ENCODE data around the gene ACAP3. TPM values are rescaled to one million over a fixed set of nuclear protein-coding genes. Genes with fewer than 3 reads are reported as not detected.
"Not testable (repeated sequence)": the region's sequence is repeated elsewhere in the genome, so short reads cannot be mapped to it uniquely, and the experiment has no call there.

Gene ACAP3
- total RNA-seq, 1 donor from 2014 or later, result 63.2 TPM

- no peak for DNase-seq (ENCODE audit: low spot score in 2 of 2)
- no peak for FAIRE-seq
Measured at GRCh38 chr1:1253972-1254666, 53.6 kb downstream of the ACAP3 start.

DNA sequence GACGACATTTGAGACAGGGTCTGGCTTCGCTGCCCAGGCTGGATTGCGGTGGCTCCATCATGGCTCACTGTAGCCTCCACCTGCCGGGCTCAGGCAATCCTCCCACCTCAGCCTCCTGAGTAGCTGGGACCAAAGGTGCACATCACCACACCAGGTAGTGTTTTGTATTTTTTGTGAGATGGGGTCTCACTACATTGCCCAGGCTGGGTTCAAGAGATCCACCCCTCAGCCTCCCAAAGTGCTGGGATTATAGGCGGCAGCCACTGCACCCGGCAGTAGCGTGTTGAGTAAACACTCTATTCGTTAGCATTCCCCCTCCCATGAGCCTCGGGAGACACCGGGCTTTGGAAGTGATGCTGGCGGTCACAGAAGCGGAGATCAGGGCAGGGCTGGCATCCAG is 54.4 kb downstream of the ACAP3 start:
- DNase-seq (ENCODE audit: low spot score in 2 of 2) (no peak), FAIRE-seq (no peak)

DNA sequence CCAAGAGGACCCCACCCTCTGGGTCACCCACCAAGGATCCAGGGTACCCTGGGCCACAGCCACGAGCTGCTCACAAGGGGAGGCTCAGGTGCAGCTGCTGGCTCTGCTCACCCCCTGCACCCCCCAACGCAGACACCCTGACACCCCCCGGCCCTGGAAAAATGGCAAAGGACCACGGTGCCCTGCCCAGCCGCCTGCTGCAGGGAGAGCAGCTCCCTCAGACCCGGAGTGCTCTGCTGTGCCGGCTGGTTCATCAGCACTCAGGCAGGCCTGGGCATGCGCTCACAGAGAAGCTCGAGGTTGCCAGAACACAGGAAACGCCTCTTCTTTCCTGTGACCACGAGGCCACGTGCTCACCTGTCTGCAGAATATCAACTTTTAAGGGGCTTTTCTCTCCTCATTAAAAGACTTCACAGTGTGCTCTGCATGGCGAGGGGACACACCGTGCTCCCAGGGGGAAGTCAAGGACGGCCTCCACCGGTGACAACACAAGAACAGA is 56.9 kb downstream of the ACAP3 start:
- FAIRE-seq (no peak), DNase-seq (ENCODE audit: low spot score in 2 of 2) (no peak)

GRCh38 chr1:1248009-1248913 is 59.5 kb downstream of the ACAP3 start:
- FAIRE-seq; DNase-seq (ENCODE audit: low spot score in 2 of 2): not testable (repeated sequence)

DNA sequence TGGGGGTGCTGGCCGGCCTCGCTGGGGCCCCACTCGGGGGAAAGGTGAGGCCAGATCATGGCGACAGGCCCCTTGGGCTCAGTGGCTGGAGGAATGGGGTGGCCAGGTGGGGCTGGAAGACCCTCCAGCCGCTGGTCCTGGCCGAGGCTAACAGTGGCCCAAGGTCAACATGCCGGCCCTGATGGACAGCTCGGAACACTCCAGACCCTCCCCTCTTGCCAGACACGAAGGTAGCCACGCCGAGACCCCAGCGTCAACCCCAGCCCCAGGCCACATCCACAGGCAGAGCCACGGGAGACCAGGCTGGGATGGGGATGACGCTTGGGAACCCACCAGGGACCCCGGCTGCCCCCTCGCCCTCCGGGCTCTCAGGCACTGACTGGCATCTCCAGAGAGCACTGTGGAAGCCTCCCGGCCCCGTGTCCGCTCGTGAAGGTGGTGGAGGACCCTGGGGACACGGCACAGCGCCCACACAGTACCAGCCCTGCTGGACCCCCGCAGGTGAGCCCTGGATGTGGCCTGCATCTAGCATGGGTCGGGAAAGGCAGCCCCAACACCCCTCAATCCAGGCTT is 60.3 kb downstream of the ACAP3 start:
- no peak for DNase-seq (ENCODE audit: low spot score in 2 of 2)
- FAIRE-seq, result no peak

- FAIRE-seq (no peak), DNase-seq (ENCODE audit: low spot score in 2 of 2) (no peak)
Measured at GRCh38 chr1:1246577-1247340, 61.0 kb downstream of the ACAP3 start, which contains the start of gene C1QTNF12. Gene C1QTNF12 (minus strand): TSS chr1:1246722. CDS start chr1:1246690, 32 bp downstream.

DNA sequence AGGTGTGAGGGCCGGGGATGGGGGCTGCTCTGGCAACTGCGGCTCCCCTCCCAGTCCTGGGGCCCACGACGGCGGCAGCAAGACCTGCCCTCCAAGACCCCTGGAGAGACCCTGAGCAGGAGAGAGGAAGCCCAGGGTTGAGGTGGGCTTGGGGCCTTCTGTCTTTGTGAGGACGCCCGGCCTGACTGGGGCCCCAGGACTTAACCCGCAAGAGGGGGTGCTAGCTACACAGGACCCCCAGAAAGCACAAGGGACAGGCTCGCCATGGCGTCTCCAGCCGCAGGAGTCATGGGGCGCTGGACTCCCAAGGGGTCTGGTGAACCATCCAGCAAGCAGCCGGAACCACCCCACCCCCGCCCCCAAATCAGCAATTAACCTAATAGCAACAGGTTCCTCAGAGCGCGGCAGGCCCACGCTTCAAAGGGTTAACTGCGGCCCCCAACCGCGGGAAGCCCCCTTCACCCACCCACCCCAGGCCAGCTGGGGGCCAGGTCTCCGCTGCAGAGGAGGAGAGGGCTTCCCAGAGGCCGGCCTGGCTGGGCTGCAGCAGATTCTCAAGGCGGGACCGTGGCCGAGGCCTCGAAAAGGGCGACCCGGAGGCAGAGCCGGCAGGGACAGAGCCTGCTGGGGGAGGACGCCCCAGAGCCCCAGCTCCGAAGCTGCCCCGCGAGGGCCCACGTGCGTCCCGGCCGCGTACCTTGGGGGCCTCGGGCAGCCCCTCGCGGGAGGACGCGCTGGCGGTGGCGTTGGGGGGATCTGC is 61.7 kb downstream of the ACAP3 start:
- no peak for DNase-seq (ENCODE audit: low spot score in 2 of 2)
- no peak for FAIRE-seq

- FAIRE-seq, result no peak
- no peak for DNase-seq (ENCODE audit: low spot score in 2 of 2)
Measured at GRCh38 chr1:1245178-1245816, 62.4 kb downstream of the ACAP3 start.

DNA sequence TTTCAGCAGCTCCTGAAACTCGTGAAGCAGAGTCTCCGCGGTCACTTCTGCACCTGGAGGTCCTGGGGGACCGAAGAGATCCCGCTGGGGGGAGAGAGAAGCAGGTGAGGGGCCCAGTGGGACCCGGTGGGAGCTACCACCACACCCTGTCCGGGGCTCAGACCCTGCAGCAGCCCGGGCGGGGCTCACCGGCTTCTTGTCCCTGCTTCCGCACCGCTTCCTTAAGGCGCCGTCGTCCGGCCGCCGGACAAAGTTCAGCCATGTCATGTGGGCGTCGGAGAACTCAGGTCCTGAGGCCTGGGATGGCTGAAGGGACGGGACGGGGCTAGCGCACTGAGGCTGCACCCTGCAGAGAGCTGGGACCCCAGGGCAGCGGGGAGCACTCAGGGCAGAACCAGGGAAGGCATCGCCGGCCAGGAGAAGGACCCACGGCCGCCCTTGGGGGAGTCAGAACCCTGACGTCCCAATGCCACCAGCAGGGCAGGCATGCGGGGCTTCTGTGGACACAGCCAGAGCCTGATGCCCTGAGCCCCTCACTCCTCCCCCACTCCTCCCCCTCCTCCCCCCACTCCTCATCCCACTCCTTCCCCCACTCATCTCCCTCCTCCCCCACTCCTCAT is 63.4 kb downstream of the ACAP3 start:
- DNase-seq (ENCODE audit: low spot score in 2 of 2) (no peak), FAIRE-seq (no peak)

DNA sequence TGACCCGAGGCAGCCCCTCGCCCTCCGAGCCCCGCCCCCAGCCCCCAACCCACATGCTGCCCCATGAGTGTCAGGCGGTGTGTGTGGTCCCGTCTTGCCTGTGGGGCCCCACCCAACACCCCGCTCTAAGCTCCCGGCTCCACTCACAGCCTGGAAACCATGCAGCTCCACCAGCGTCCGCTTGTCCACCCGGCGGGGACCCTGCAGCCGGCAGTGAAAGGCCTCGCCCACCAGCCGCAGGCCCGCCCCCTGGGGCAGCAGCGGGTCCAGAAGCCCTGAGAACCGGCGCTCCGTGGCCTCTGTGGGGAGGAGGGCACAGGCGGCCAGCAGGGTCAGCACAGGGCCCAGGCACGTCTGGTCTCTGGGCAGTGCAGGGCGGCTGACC is 63.9 kb downstream of the ACAP3 start:
- DNase-seq (ENCODE audit: low spot score in 2 of 2) (no peak), FAIRE-seq (no peak)

DNA sequence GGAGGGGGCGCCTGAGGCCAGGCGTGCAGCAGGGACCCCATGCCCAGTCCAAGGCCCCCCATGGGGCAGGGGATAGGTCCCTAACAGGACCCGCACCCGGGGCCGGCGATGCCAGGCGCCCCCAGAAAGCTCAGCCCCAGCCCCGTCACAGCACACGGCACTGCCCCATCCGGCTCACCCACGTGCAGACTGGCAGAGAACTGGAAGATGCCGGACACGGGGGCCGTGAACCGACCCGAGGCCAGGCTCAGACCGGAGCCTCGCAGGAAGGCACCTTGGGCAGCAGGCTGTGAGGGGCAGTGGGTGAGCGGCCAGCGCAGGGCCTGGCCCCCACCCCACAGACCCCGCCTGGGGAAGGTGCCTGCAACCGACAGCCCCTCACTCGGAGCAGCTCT is 64.5 kb downstream of the ACAP3 start:
- no peak for FAIRE-seq

GRCh38 chr1:1242461-1243265 is 65.1 kb downstream of the ACAP3 start:
- FAIRE-seq (no peak), DNase-seq (ENCODE audit: low spot score in 2 of 2) (no peak)

More for the DNA sequence above, 64.5 kb downstream of the ACAP3 start:
- DNase-seq (ENCODE audit: low spot score in 2 of 2), result no peak

Small RNA genes lying within 50 kb of the gene (small RNA-seq; reads per million reads assigned to genes)
- gene MIR6726, result not detected

Other genes starting within 250 kb of the ACAP3 start
- not detected for gene RNF223, start 233.6 kb downstream of the ACAP3 start, total RNA-seq
- 6.1 TPM for gene C1orf159, start 191.8 kb downstream of the ACAP3 start, total RNA-seq
- not detected for gene TTLL10, start 134.1 kb downstream of the ACAP3 start, total RNA-seq
- not detected for gene TNFRSF18, start 101.3 kb downstream of the ACAP3 start, total RNA-seq
- gene TNFRSF4, start 93.8 kb downstream of the ACAP3 start, total RNA-seq, result not detected
- 22.8 TPM for gene SDF4, start 75.9 kb downstream of the ACAP3 start, total RNA-seq
- gene B3GALT6, start 75.7 kb downstream of the ACAP3 start, total RNA-seq, result 24.1 TPM
- gene C1QTNF12, start 61.2 kb downstream of the ACAP3 start, total RNA-seq, result not detected
- 37.9 TPM for gene UBE2J2, start 34.1 kb downstream of the ACAP3 start, total RNA-seq
- gene SCNN1D, start 27.5 kb downstream of the ACAP3 start, total RNA-seq, result 1.2 TPM
- gene PUSL1, start 667 bp upstream of the ACAP3 start, total RNA-seq, result 6.5 TPM
- gene INTS11, start 16.7 kb upstream of the ACAP3 start, total RNA-seq, result 28.9 TPM
- 14.3 TPM for gene CPTP, start 16.9 kb upstream of the ACAP3 start, total RNA-seq
- 0.41 TPM for gene TAS1R3, start 23.4 kb upstream of the ACAP3 start, total RNA-seq
- 65.2 TPM for gene DVL1, start 41.5 kb upstream of the ACAP3 start, total RNA-seq
- gene MXRA8, start 50.6 kb upstream of the ACAP3 start, total RNA-seq, result 10.2 TPM
- gene AURKAIP1, start 67.3 kb upstream of the ACAP3 start, total RNA-seq, result 31.0 TPM
- 84.0 TPM for gene CCNL2, start 91.4 kb upstream of the ACAP3 start, total RNA-seq
- 54.6 TPM for gene MRPL20, start 99.4 kb upstream of the ACAP3 start, total RNA-seq
- 1.2 TPM for gene ANKRD65, start 113.3 kb upstream of the ACAP3 start, total RNA-seq
- 2.9 TPM for gene VWA1, start 127.8 kb upstream of the ACAP3 start, total RNA-seq
- not detected for gene ATAD3C, start 141.8 kb upstream of the ACAP3 start, total RNA-seq
- gene ATAD3B, start 163.8 kb upstream of the ACAP3 start, total RNA-seq, result 10.6 TPM
- gene ATAD3A, start 204.2 kb upstream of the ACAP3 start, total RNA-seq, result 9.0 TPM
- gene TMEM240, start 232.7 kb upstream of the ACAP3 start, total RNA-seq, result 16.3 TPM

Data from frontal cortex (tissue), 4 donors.